RCC 7860 (cell line): Measurements from ENCODE around the gene CAND2.
"Not testable (repeated sequence)": the region's sequence is repeated elsewhere in the genome, so short reads cannot be mapped to it uniquely, and the experiment has no call there.

Experiments
- DNase-seq: peaks from one replicate; pipeline ENCODE4 v3.0.0-alpha.2; 2015; ENCODE audit warnings: low spot score
- FAIRE-seq: peaks from 2 replicates; lab custom pipeline; 2012; peaks lifted over from hg19 to GRCh38; lab: Jason Lieb, UNC

Gene CAND2

GRCh38 chr3:12852201-12852600 lies 55.7 kb downstream of the CAND2 start:
- DNase-seq (no peak), FAIRE-seq (no peak)

- DNase-seq, FAIRE-seq: not testable (repeated sequence)
Observed at GRCh38 chr3:12853847-12854246, 57.4 kb downstream of the CAND2 start.

GRCh38 chr3:12854565-12854964 lies 58.1 kb downstream of the CAND2 start:
- FAIRE-seq (no peak), DNase-seq (no peak)

- DNase-seq: no peak
- FAIRE-seq: no peak
Observed at GRCh38 chr3:12856626-12857025, 60.1 kb downstream of the CAND2 start.

- DNase-seq: no peak
- no peak for FAIRE-seq
Observed at GRCh38 chr3:12859840-12860239, 63.4 kb downstream of the CAND2 start.

- FAIRE-seq (no peak), DNase-seq (no peak)
Observed at GRCh38 chr3:12861611-12862010, 65.1 kb downstream of the CAND2 start.

- no peak for FAIRE-seq
- DNase-seq: no peak
Observed at GRCh38 chr3:12862387-12862786, 65.9 kb downstream of the CAND2 start.

- FAIRE-seq (no peak), DNase-seq (no peak)
Observed at GRCh38 chr3:12865271-12865670, 68.8 kb downstream of the CAND2 start.

GRCh38 chr3:12866836-12867235 lies 70.4 kb downstream of the CAND2 start:
- DNase-seq (no peak), FAIRE-seq (no peak)

GRCh38 chr3:12868039-12869034 lies 71.9 kb downstream of the CAND2 start:
- DNase-seq (peak; percentile 60), FAIRE-seq (peak; percentile 47)

GRCh38 chr3:12869035-12869621 lies 72.6 kb downstream of the CAND2 start:
- DNase-seq (no peak), FAIRE-seq (no peak)

GRCh38 chr3:12870942-12871341 lies 74.5 kb downstream of the CAND2 start:
- no peak for FAIRE-seq

GRCh38 chr3:12871404-12871983 lies 75.0 kb downstream of the CAND2 start:
- DNase-seq (no peak), FAIRE-seq (no peak)

More at GRCh38 chr3:12870942-12871341, 74.5 kb downstream of the CAND2 start:
- no peak for DNase-seq

GRCh38 chr3:12875857-12876836 lies 79.7 kb downstream of the CAND2 start:
- no peak for FAIRE-seq

GRCh38 chr3:12877040-12877439 lies 80.6 kb downstream of the CAND2 start:
- no peak for FAIRE-seq
- DNase-seq: no peak

More at GRCh38 chr3:12875857-12876836, 79.7 kb downstream of the CAND2 start:
- DNase-seq: no peak

- DNase-seq (no peak), FAIRE-seq (no peak)
Observed at GRCh38 chr3:12878141-12878574, 81.7 kb downstream of the CAND2 start.

- FAIRE-seq, DNase-seq: not testable (repeated sequence)
Observed at GRCh38 chr3:12878758-12879157, 82.3 kb downstream of the CAND2 start.

- FAIRE-seq (no peak), DNase-seq (no peak)
Observed at GRCh38 chr3:12879191-12879815, 82.8 kb downstream of the CAND2 start.

- DNase-seq, FAIRE-seq: not testable (repeated sequence)
Observed at GRCh38 chr3:12881858-12882257, 85.4 kb downstream of the CAND2 start.
